CD1c-positive myeloid dendritic cell (primary cell): ENCODE results near the gene SMIM36.
A peak's percentile ranks its signal among the peaks of the same experiment; 100 is the strongest.
"Not testable (repeated sequence)": the region's sequence is repeated elsewhere in the genome, so short reads cannot be mapped to it uniquely, and the experiment has no call there.

Experiments
- DNase-seq: peaks from one replicate; pipeline ENCODE4 v3.0.0-alpha.2; 2016; ENCODE audit errors: extremely low spot score

Gene SMIM36

DNA sequence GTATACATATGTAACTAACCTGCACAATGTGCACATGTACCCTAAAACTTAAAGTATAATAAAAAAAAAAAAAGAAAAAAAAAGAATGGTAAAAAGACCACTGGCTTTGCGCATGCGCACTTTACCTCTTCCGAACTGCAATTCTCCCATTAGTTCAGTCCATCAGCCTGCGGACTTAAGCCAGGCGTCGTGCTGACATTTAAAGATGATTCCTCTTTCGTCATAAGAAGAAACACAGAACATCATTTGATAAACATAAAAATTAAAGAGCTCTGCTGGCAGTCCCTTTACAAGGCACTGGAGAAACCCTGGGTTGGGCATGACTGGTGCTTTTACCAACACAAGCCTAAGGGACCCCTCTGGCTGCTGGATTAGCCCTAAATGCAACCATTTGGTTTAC, 3.6 kb downstream of the SMIM36 start:
- not testable (repeated sequence) for DNase-seq

DNA sequence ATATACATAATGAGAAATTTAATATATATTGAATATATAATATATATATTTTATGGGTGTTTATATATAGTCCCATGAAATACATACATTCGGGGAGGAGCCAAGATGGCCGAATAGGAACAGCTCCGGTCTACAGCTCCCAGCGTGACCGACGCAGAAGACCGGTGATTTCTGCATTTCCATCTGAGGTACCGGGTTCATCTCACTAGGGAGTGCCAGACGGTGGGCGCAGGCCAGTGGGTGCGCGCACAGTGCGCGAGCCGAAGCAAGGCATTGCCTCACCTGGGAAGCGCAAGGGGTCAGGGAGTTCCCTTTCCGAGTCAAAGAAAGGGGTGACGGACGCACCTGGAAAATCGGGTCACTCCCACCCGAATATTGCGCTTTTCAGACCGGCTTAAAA, 9.6 kb downstream of the SMIM36 start:
- not testable (repeated sequence) for DNase-seq

DNA sequence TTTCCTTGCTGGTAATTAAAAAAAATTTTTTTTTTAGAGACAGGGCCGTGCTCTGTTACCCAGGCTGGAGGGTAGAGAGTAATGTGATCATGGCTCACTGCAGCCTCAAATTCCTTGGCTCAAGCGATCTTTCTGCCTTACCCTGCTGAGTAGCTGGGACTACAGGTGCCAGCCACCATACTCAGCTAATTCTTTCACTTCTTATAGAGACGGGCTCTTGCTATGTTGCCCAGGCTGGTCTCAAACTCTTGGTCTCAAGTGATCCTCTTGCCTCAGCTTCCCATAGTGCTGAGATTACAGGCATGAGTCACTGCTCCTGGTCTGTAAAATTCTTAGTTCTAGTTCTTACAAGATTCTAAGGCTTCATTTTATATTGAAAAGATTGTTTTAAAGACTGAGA, 11.1 kb downstream of the SMIM36 start:
- DNase-seq, result no peak

DNA sequence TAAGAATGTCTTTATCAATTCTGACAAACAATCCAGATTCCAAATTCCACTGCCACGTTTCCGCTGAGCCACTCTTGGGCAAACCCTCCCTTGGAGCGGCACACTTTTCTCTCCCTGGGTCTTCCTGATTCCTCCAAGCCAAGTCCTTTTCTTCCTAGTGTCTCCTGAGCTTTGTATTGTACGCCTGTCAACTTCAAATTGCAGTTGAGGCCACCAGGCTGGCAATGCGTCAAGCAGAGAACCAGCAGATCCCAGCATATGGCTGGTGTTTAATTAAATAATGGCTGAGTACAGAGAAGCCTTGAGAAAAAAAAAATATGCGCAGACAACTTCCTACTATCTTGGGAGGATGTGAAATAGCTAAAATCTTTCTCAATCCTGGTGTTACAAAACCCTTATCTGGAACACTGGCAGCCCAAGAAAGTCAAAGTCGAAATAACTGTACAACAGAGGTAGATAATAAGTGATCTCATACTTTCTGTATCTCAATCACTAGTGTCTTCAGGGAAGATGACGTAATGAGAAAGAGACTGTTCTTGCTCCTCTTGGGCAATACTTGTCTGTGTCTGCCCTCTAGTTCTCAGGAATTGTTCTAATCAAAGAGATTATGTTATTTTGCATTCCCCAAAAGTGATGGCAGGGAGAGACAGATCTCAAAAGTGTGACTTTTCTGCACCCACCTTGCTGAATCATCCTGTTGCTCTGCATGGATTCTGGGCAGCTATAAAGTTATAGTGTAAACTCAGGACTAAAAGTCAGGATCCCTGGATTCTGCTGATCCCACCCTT, 15.0 kb downstream of the SMIM36 start:
- DNase-seq, result peak; percentile 89

DNA sequence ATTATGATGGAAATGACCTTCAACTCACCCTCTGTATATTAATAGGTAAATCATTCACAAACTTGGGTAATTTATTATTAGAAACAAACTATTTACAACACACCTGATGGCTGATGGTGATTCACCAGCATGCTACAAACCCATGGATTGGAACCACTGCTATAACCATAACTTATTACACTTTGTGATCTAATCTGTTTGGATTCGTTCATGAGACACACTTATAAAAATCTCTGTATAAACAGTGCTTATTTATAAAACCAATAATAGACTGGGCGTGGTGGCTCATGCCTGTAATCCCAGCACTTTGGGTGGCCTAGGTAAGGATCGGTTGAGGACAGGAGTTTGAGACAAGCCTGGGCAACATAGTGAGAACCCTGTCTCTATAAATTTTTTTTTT, 16.0 kb downstream of the SMIM36 start:
- no peak for DNase-seq

DNA sequence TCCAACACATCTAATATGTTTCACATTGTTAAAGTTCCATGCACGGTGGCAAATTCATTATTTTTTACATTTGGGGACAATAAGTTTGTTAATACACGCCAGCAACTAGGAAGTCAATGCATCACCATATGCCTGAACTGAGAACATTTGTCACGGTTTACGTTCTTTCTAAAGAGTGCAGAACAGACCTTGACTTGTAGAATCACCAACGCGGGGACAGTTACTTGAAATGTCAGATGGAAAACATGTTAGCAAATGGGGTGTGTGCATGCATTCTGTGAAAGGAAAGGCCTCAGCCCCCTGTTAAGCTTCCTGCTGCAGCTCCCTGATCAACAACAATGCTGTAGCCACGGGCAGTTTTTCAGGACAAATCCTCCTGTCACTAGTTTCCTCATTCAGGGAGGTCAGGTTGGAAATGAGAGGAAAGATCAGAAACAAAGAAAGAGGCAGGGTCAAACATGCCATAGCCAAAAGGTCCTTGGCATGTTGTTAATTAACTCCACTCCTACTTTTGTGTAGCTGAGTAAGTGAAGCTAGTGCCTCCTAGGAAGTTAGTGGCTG, 18.4 kb downstream of the SMIM36 start:
- no peak for DNase-seq

DNA sequence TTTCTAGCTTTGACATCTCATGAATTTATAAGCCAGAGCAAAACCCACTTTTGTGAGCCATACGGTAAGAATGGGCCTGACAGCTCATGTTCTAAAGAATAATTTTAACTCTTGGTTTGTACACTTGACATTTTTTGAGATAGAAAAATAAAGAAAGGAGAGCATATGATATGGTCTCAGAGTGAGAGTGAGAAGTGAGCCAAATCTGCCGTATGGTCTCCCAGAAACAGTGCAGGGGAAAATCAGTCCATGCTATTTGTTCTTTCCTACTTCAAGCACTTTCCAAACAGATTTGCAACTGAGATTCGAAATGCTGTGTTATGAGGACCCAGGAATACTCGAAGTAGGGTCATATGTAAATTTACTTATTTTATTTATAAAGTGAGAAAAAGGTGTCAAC, 20.9 kb downstream of the SMIM36 start:
- no peak for DNase-seq

DNA sequence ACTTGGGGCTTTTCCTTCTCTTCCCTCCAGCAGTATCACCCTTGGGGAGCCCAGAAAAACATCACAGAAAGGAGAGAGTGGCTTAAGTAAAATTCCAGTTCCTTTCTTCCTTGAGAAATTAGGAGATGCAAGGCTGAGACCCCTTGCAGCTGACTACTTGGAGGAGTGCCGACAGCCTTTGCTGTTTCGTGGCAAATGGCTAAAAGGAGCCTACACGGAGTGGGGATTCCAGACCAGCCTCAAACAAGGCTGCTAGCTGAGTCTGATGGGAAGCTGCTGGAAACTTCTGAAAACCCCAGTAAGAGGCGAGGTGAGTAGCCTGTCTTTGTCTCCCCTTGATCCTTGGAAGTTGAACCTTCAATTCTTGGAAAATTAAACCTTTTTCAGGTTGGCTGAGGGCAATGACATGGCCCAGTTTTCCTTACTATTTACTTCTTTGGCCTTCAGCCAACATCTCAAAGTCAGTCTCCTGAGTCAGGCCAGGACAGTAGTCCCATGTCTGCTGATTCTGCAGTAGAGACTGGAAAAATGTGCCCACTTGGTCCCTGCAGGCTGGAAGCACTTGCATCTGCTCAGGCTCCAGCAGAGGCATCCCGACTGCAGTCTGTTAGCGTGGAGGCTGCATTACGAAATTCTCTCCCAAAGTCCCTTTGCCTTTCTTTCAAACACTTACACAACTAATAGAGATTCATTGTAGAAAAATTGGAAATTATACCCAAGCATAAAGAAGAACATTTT, 23.4 kb downstream of the SMIM36 start:
- no peak for DNase-seq

DNA sequence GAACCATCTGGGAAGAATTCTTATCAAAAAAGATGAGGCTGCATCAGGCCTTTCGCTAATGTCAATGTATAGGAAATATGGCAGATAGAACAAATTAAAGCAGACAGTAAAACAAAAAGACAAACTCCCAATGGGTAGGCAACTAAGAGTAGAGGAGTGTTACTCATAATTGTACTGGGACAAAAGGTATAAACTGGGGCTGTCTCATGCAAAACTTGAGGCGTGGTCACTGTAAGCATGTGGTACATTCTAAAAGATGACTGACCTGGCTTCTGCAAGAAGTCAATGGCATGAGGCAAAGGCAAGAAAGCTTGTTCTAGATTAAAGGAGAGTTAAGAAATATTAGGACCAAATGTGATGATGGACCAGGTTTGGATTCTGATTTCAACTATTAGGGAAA, 26.7 kb downstream of the SMIM36 start:
- no peak for DNase-seq

DNA sequence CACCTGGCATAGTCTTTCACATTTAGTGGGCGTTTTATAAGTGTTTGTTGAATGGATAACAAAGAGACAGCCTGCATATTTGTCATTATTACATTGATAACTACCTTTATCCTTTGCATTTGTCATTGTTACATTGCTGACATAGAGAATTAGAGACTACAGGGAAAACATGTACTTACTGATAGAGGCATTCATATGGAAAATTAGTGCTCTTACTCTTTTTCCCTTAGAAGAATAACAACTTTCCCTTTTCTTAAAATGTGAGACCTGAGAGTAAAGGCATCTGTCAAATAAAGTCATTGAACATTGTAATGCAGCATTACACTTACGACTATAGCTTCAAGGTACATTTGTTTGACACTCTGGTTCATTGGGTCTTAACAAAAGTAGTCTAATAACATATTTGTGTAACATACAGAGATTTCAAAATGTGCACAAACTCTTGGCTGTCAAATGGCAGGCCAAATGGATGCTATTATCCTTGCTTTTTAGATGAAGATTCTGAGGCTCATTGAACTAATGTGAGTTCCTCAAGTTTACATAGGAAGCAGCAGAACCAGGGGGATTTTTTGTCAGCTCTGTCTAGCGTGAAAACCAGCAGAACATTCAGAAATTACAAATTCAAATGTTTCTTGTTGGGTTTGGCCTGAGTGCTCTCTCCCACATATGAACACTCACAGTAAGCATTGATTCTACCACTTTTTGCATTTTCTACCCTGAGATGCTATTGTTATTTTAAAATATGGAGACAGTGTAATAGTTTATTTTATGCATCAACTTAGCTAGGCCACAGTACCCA, 28.5 kb downstream of the SMIM36 start:
- no peak for DNase-seq

DNA sequence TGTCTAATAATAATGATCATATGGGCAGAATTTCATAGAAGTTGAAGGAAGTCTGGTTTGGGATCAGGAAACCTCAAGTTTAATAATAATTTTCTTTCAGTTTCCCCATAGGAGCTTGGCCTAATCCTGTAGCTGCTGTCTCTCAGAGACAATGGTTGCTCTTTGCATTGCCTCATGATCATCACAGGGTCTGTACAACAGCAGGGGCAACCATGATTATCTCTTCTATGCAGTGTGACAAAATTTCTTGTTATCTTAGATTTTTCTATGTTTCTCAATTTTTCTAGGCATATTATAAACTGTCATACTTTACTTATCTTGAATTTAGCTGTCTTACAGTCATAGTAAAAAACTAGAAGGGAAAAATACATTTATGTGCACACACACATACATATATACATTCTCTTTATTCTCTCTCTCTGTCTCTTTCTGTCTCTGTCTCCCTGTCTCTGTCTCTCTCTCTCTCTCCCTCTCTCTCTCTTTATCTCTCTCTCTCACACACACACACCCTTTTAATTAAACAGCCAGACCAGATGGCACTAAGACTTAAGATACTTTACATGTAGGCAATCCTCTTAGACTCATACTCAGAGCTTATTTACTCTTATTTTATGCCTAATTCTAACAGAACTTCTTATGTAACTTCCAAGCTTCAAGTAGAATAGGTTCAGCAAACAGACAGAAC, 30.5 kb downstream of the SMIM36 start:
- DNase-seq, result no peak

DNA sequence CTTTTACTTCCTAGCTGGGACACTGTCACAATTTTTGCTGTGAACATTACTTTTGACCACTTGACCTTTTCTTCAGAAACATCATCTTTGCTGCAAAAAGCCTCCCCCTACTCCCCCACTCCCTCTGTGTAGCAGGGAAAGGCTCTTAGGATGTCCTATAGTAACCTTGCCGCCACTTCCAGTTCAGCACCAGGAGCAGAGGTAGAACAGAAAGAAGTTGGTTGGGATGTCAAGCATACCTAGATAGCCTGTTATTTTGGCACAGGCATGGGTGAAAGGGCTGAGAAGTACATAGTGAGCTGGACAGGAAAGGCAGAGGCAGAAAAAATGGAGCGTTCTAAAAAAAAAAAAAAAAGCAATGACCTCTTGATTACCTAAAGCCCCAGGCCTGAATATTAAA, 31.3 kb downstream of the SMIM36 start:
- DNase-seq, result no peak

DNA sequence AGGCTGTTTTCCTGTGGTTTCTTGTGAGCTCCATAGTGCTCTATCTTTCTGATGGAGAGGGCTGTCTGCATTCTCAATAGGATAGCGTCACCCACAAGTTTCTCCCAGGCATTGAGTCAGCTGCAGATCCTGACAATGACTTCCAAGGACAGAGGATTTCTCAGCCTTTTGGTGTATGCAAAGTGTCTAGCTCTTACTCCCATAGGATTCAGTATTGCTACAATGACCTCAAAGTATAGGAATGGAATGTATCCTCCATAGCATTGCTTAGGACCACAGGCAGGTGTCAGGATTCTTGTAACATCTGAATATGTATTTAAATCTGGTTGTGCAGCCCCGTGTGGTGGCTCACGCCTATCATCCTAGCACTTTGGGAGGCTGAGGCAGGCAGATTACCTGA, 32.3 kb downstream of the SMIM36 start:
- no peak for DNase-seq

DNA sequence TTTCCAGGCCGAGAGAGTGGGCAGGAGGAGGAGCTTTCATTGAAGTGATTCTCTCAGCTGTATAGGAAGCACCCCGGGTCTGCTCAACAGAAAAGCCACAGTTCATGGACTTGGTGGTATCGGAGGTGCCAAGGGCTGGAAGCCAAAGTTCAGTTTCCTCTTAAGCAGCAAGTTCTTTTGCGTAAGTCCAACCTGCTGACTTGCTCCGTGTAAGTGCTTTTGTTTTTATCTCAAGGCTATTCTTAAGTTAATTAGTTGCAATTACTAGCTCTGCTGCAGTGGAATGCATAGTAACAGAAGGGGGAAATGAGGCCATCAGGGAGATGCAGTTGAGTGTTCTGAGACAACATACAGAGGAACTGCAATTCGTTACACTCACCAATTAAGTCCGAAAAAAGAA, 44.6 kb downstream of the SMIM36 start:
- no peak for DNase-seq

DNA sequence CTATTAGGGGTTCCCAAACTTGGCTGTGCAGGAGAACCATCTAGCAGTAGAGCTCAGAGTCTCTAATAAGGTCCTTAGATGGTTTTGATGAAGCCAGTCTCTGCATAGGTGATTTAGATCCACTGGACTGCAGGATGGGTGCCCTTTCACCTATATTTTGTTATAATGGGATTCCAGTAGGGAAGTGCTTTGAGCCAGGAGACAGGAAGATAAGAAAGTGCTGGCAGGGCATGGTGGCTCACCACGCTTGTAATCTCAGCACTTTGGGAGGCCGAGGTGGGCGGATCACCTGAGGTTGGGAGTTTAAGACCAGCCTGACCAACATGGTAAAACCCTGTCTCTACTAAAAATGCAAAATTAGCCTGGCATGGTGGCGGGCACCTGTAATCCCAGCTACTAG, 45.5 kb downstream of the SMIM36 start:
- not testable (repeated sequence) for DNase-seq

DNA sequence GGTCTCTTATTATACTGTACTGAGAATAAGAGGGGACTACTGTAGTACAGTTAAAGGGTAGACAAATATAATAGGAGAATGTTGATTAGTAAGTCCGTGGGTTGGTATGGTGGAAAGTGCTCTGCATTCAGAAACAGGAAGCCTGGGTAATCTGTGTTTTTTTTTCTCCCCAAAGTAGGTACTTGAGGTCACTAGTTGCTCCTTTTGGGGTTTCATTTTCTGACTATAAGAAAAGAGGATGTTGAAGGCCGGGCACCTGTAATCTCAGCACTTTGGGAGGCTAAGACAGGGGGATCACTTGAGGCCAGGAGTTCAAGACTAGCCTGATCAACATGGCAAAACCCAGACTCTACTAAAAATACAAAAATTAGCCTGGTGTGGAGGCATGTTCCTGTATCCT, 47.7 kb downstream of the SMIM36 start:
- DNase-seq, result peak; percentile 26

DNA sequence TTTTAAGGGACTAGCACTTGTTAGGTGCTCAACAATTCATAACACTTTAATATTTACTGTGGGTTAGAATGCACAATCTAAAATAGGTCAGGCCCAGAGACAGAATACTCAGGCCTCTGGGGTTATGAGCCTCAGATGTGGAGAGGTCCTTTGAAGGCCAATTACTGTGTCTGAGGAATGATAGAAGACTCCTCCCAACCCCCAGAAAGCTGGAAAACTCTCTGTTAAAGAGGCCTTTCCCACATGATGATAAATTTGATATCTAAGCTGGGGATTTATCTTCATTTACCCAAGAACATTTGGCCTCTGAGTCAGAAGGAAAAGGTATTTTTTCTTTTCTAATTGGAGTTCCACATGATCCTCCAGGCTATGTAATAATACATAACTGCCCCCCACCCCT, 48.5 kb downstream of the SMIM36 start:
- DNase-seq, result no peak

DNA sequence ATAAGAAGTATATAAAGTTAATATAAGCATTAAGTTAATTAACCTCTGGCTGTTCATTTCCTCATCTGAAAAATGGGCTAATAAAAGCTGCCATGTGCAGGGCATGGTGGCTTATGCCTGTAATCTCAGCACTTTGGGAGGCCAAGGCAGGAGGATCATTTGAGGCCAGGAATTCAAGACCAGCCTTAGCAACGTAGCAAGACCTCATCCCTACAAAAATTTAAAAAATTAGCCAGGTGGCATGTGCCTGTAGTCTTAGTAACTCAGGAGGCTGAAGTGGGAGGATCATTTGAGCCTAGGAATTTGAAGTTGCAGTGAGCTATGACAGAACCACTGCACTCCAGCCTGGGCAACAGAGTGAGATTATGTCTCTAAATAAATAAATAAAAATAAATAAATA, 49.0 kb downstream of the SMIM36 start:
- no peak for DNase-seq

DNA sequence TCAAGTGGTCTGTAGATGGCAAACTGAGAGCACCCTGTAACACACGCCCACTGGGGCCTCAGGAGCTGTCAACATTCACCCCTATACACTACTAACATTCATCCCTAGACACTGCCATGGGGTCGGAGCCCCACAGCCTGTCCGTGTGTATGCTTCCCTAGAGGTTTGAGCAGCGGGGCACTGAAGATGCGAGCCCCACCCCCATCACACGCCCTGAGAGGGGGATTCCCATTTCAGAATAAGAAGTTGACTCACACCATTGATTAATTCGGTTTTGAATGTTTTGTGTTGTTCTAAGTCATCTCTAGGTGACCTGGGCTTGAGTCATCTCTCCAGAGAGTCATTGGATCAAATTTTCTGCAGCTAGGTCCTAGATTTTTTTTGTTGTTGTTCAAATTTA, 52.3 kb downstream of the SMIM36 start:
- DNase-seq, result no peak

DNA sequence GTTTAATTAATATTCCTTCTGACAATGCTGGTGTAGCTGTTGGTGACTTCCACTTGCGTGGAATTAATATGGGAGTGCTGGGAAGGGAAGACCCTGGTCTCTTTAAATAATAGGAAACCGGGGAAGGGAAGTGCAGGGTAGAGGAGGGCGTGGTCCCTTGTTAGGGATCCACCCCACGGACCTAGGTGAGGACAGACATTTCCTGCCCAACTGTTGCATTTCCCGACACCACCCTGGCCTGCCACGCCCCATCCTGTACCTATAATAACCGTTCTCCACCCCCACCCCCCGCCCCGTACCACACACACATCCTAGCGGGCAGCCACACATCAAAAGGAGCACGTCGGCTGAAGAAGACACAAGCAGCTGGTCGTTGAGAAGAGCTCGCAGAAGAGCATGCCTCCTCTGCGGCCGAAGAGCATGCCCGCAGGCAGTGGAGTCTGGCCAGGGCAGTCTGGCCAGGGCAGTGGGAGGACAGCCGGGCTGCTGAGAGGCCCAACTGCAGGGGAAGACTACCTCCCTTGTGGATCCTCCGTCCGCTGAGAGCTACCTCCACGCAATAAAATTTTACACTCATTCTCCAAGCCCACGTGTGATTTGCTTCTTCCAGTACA, 52.9 kb downstream of the SMIM36 start:
- no peak for DNase-seq
